Measurements from ENCODE around the gene SLN. TPM values are rescaled to one million over a fixed set of nuclear protein-coding genes. Genes with fewer than 3 reads are reported as not detected.

The SLN gene
- total RNA-seq, 1 donor from 2014 or later: 0.92 TPM

- peak; percentile 51 to 55 for ATAC-seq
- intact Hi-C loops (cut with DNase I): no loop called here
- TF ChIP-seq, protein P1, sequence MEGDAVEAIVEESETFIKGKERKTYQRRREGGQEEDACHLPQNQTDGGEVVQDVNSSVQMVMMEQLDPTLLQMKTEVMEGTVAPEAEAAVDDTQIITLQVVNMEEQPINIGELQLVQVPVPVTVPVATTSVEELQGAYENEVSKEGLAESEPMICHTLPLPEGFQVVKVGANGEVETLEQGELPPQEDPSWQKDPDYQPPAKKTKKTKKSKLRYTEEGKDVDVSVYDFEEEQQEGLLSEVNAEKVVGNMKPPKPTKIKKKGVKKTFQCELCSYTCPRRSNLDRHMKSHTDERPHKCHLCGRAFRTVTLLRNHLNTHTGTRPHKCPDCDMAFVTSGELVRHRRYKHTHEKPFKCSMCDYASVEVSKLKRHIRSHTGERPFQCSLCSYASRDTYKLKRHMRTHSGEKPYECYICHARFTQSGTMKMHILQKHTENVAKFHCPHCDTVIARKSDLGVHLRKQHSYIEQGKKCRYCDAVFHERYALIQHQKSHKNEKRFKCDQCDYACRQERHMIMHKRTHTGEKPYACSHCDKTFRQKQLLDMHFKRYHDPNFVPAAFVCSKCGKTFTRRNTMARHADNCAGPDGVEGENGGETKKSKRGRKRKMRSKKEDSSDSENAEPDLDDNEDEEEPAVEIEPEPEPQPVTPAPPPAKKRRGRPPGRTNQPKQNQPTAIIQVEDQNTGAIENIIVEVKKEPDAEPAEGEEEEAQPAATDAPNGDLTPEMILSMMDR (IDR thresholded peaks at IDR 0.05): no peak
Observed at GRCh38 chr11:107683061-107683460, 28.8 kb downstream of the SLN start.

DNA sequence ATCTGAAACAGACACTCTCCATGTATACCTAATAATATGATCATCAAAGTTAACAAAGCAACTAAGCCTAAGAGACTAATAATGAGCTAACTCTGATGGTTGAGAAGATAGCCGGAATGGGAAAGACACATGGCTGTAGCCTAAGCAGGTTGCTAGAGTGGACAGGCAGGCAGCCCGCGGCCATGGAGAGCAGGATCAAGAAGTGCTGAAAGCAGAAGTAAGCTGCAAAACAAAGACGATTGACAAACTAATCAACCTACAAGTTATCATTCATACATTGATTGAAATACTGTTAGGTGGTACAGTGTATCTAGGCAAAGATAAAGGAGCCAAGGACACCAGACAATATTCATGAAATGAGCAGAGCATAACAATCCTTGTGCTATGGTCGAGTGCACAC is 29.3 kb downstream of the SLN start:
- peak; percentile 21 to 52 for ATAC-seq
- no peaks in the 10 kb centered on the region for H3K36me3 ChIP-seq
- no peaks in the 10 kb centered on the region for H3K27me3 ChIP-seq (ENCODE audit: low read depth)
- no peak overlapping the region for H3K27ac ChIP-seq
- H3K9me3 ChIP-seq: no peaks in the 10 kb centered on the region
- TF ChIP-seq, protein P1 (IDR thresholded peaks at IDR 0.05): no peak
- intact Hi-C loops (cut with DNase I): no loop called here
- no peak for DNase-seq
- H3K4me3 ChIP-seq: no peak overlapping the region
- no peaks in the 10 kb centered on the region for H3K4me1 ChIP-seq

More at GRCh38 chr11:107683061-107683460, 28.8 kb downstream of the SLN start:
- H3K4me3 ChIP-seq: no peak overlapping the region
- H3K27ac ChIP-seq: no peak overlapping the region
- no peaks in the 10 kb centered on the region for H3K4me1 ChIP-seq
- no peak for DNase-seq
- no peaks in the 10 kb centered on the region for H3K36me3 ChIP-seq
- H3K27me3 ChIP-seq (ENCODE audit: low read depth): no peaks in the 10 kb centered on the region
- no peaks in the 10 kb centered on the region for H3K9me3 ChIP-seq

- H3K36me3 ChIP-seq: no peaks in the 10 kb centered on the region
- H3K9me3 ChIP-seq: no peaks in the 10 kb centered on the region
- TF ChIP-seq, protein P1 (IDR thresholded peaks at IDR 0.05): no peak
- H3K27me3 ChIP-seq (ENCODE audit: low read depth): no peaks in the 10 kb centered on the region
- DNase-seq (no peak), ATAC-seq (peak; percentile 49 to 54)
- H3K4me3 ChIP-seq: no peak overlapping the region
- no peak overlapping the region for H3K27ac ChIP-seq
- intact Hi-C loops (cut with DNase I): no loop called here
- H3K4me1 ChIP-seq: no peaks in the 10 kb centered on the region
Observed at GRCh38 chr11:107682171-107682570, 29.7 kb downstream of the SLN start.

DNA sequence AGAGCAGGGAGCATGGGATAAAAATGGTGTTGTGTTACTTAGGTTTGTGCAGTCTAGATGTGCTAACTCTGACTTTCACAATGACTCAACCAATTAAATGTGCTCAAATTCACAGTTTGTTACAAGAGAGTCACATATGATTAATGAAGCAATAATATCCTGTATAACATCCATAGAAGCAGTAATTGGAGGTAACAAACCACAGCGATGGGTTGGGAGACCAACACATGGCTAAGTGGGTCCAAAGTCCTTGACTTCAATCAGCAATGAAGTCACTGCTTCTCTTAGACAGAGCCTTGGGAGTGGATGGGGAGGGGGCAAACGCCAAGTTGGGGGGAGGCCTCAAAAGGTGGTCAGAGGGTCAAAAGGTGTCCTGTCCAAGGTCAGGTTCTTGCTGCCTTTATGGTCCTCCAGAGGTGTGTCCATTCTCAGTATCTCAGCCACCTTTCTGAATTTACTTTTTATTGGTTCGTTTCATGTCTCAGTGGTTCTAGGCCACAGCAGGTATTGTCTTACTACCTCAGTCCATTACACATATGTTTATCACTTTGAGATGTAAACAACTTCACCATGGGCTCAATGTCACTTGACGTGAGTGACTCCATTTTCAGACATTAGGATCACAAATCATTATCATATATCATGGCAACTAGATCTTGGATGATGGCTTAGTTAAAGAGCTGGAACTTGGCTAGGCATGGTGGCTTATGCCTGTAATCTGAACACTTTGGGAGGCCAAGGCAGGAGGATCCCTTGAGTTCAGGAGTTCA is 32.4 kb downstream of the SLN start:
- Histone ChIP-seq H3K36me3 (no peaks in the 10 kb centered on the region), H3K4me1 (no peaks in the 10 kb centered on the region), H3K27ac (no peak overlapping the region), H3K27me3 (ENCODE audit: low read depth) (no peaks in the 10 kb centered on the region), H3K9me3 (no peaks in the 10 kb centered on the region), H3K4me3 (no peak overlapping the region)
- ATAC-seq (no peak), DNase-seq (no peak)
- TF ChIP-seq, protein P1 (IDR thresholded peaks at IDR 0.05): no peak
- intact Hi-C loops (cut with DNase I): no loop called here

DNA sequence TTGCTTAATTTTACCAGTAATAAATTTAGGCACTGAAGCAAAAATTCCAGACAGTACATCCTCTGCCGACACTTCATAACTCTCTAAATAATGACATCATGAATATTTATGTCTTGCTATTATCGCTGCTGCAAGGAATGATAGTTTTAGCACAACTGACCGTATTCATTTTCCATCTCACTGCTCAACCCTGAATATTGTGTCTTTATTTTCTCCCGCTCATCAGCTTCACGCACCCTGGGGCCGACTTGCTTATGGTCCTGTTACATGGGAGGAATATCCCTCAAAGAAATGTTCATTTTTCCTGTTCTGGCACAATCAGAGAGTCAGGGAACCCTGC is 33.3 kb downstream of the SLN start:
- DNase-seq: no peak
- Histone ChIP-seq H3K9me3 (no peaks in the 10 kb centered on the region), H3K27ac (no peak overlapping the region), H3K36me3 (no peaks in the 10 kb centered on the region), H3K4me1 (no peaks in the 10 kb centered on the region), H3K4me3 (no peak overlapping the region), H3K27me3 (ENCODE audit: low read depth) (no peaks in the 10 kb centered on the region)
- TF ChIP-seq, protein P1 (IDR thresholded peaks at IDR 0.05): no peak
- no peak for ATAC-seq
- intact Hi-C loops (cut with DNase I): no loop called here
